H1 (cell line): ENCODE data around the gene TWSG1. TPM values are rescaled to one million over a fixed set of nuclear protein-coding genes. Genes with fewer than 3 reads are reported as not detected.

Experiments used
- CTCF ChIA-PET: fragments of 300-600 bp; sonication (Branson Sonifier 250); formaldehyde crosslinking; loops from one replicate; lab custom pipeline; 2021; ENCODE audit not compliant: partially characterized antibody; lab: Charles Lee
- POLR2A ChIA-PET: fragments of 300-600 bp; sonication (Branson Sonifier 250); formaldehyde crosslinking; loops from one replicate; lab custom pipeline; 2021; ENCODE audit warnings: inconsistent platforms; ENCODE audit not compliant: partially characterized antibody; lab: Charles Lee
- DNase-seq, 2 experiments: peaks; one replicate each; pipeline versions ENCODE4 v3.0.0 to v3.0.0-alpha.2; 2010 to 2022; ENCODE audit warnings: low spot score in 2 of 2, low read depth in 1 of 2, mixed read lengths in 1 of 2
- FAIRE-seq: peaks from 2 replicates; lab custom pipeline; 2011; peaks lifted over from hg19 to GRCh38; lab: Jason Lieb, UNC
- H2AFZ ChIP-seq: 2 replicates; pipeline ENCODE4 v1.8.1; 2012; ENCODE audit warnings: low read length, inconsistent platforms
- H2AK5ac ChIP-seq: 2 replicates; pipeline ENCODE4 v1.6.1; 2013; ENCODE audit warnings: low read depth, low read length
- H2BK120ac ChIP-seq: replicated peaks from 2 replicates; pipeline ENCODE3; 2013; ENCODE audit warnings: low read depth, low read length, inconsistent platforms
- H2BK12ac ChIP-seq: 2 replicates; pipeline ENCODE4 v1.6.1; 2013; ENCODE audit warnings: low read depth, low read length
- H2BK15ac ChIP-seq: 2 replicates; pipeline ENCODE4 v1.6.1; 2013; ENCODE audit warnings: low read length
- H2BK20ac ChIP-seq: 2 replicates; pipeline ENCODE4 v1.6.1; 2013; ENCODE audit warnings: low read length
- H2BK5ac ChIP-seq: 2 replicates; pipeline ENCODE4 v1.6.1; 2013; ENCODE audit warnings: low read depth, low read length
- H3K14ac ChIP-seq: 2 replicates; pipeline ENCODE4 v1.6.1; 2013; ENCODE audit warnings: inconsistent platforms; ENCODE audit not compliant: insufficient read length
- H3K18ac ChIP-seq: 2 replicates; pipeline ENCODE4 v1.6.1; 2013; ENCODE audit warnings: low read length; ENCODE audit errors: extremely low read depth
- H3K23ac ChIP-seq: 2 replicates; pipeline ENCODE4 v1.6.1; 2013; ENCODE audit warnings: inconsistent platforms; ENCODE audit not compliant: insufficient read length
- H3K23me2 ChIP-seq: 2 replicates; pipeline ENCODE4 v1.6.1; 2013; ENCODE audit warnings: low read depth, low read length
- H3K27ac ChIP-seq: 2 replicates; pipeline ENCODE4 v1.6.1; 2011; ENCODE audit warnings: low read depth, low read length, inconsistent platforms
- H3K27me3 ChIP-seq, 4 experiments: replicated peaks in 1 of 4; 1 replicate in 1 of 4; 2 replicates in 3 of 4; pipeline versions ENCODE4 v1.6.1 to v1.8.1; 2011 to 2013; ENCODE audit warnings: low read length in 3 of 4, mild to moderate bottlenecking in 3 of 4, inconsistent platforms in 2 of 4, mixed read lengths in 2 of 4, moderate library complexity in 1 of 4; ENCODE audit not compliant: control insufficient read depth in 3 of 4, insufficient read depth in 3 of 4; ENCODE audit errors: extremely low read depth in 1 of 4
- H3K36me3 ChIP-seq, 4 experiments: 2 replicates each; pipeline versions ENCODE4 v1.6.1 to v1.8.1; 2011 to 2013; ENCODE audit warnings: mild to moderate bottlenecking in 4 of 4, low read length in 3 of 4, moderate library complexity in 2 of 4, control low read depth in 1 of 4, inconsistent platforms in 1 of 4; ENCODE audit not compliant: insufficient read depth in 4 of 4, control insufficient read depth in 2 of 4
- H3K4ac ChIP-seq: replicated peaks from 2 replicates; pipeline ENCODE3; 2013; ENCODE audit warnings: low read length, low read depth, mixed read lengths, inconsistent platforms; ENCODE audit not compliant: insufficient read length
- H3K4me1 ChIP-seq, 4 experiments: replicated peaks in 1 of 4; 1 replicate in 1 of 4; 2 replicates in 3 of 4; pipeline versions ENCODE4 v1.6.1 to v1.8.1; 2011 to 2013; ENCODE audit warnings: low read length in 3 of 4, inconsistent platforms in 2 of 4, mixed read lengths in 1 of 4; ENCODE audit not compliant: insufficient read depth in 4 of 4, control insufficient read depth in 3 of 4
- H3K4me2 ChIP-seq, 2 experiments: 2 replicates each; pipeline versions ENCODE4 v1.6.1 to v1.8.1; 2011 to 2013; ENCODE audit warnings: low read depth in 2 of 2, low read length in 2 of 2, control low read depth in 1 of 2, inconsistent platforms in 1 of 2, mild to moderate bottlenecking in 1 of 2; ENCODE audit not compliant: insufficient read depth in 1 of 2
- H3K4me3 ChIP-seq, 4 experiments: fragments of 200-600, 300-600 bp in 1 of 4; sonication (generic), shearing (Covaris generic), sonication (Bioruptor Twin) in 1 of 4; 2 replicates each; pipeline versions ENCODE4 v1.5.1 to v1.8.1; 2011 to 2016; ENCODE audit warnings: low read length in 4 of 4, low read depth in 3 of 4, control low read depth in 2 of 4, inconsistent platforms in 2 of 4, mild to moderate bottlenecking in 2 of 4, mixed read lengths in 1 of 4, moderate library complexity in 1 of 4; ENCODE audit not compliant: insufficient read depth in 2 of 4; ENCODE audit errors: extremely low read depth in 1 of 4
- H3K56ac ChIP-seq: replicated peaks from 2 replicates; pipeline ENCODE3; 2013; ENCODE audit warnings: low read depth, mild to moderate bottlenecking, mixed read lengths, low read length, inconsistent platforms; ENCODE audit not compliant: insufficient read length
- H3K79me1 ChIP-seq: 2 replicates; pipeline ENCODE4 v1.6.1; 2013; ENCODE audit warnings: low read depth, low read length, control low read depth
- H3K79me2 ChIP-seq, 2 experiments: 2 replicates each; pipeline versions ENCODE4 v1.6.1 to v1.8.1; 2012 to 2013; ENCODE audit warnings: low read length in 2 of 2, mild to moderate bottlenecking in 2 of 2, inconsistent platforms in 1 of 2; ENCODE audit not compliant: insufficient read depth in 2 of 2, control insufficient read depth in 1 of 2
- H3K9ac ChIP-seq, 4 experiments: replicated peaks in 1 of 4; 1 replicate in 1 of 4; 2 replicates in 3 of 4; pipeline versions ENCODE4 v1.6.1 to v1.8.1; 2011 to 2013; ENCODE audit warnings: low read depth in 3 of 4, low read length in 3 of 4, control low read depth in 2 of 4, mild to moderate bottlenecking in 2 of 4, moderate library complexity in 2 of 4, inconsistent platforms in 1 of 4; ENCODE audit errors: extremely low read depth in 1 of 4
- H3K9me3 ChIP-seq, 2 experiments: 2 replicates each; pipeline versions ENCODE4 v1.6.1 to v1.8.1; 2012 to 2013; ENCODE audit warnings: mild to moderate bottlenecking in 2 of 2, moderate library complexity in 2 of 2, control low read depth in 1 of 2, inconsistent platforms in 1 of 2, low read depth in 1 of 2, low read length in 1 of 2, mixed read lengths in 1 of 2; ENCODE audit not compliant: insufficient read depth in 2 of 2
- H4K20me1 ChIP-seq, 2 experiments: replicated peaks in 1 of 2; 2 replicates each; pipeline versions ENCODE3 to v1.8.1; 2011 to 2013; ENCODE audit warnings: inconsistent platforms in 2 of 2, low read length in 2 of 2, mild to moderate bottlenecking in 1 of 2; ENCODE audit not compliant: insufficient read depth in 2 of 2, control insufficient read depth in 1 of 2
- H4K5ac ChIP-seq: 2 replicates; pipeline ENCODE4 v1.6.1; 2013; ENCODE audit warnings: low read length, low read depth, mixed read lengths, inconsistent platforms; ENCODE audit not compliant: insufficient read length
- H4K8ac ChIP-seq: 2 replicates; pipeline ENCODE4 v1.8.0; 2013; ENCODE audit warnings: mild to moderate bottlenecking, moderate library complexity, low read length, inconsistent platforms; ENCODE audit not compliant: insufficient read depth; ENCODE audit errors: extremely low read depth
- H4K91ac ChIP-seq: replicated peaks from 2 replicates; pipeline ENCODE3; 2013; ENCODE audit warnings: low read length, mixed read lengths, inconsistent platforms; ENCODE audit not compliant: insufficient read length
- CBX8 ChIP-seq: fragments of 300-800, 300-1000 bp; sonication (generic); IDR thresholded peaks from 2 replicates; pipeline ENCODE4 v1.7.1; 2016; ENCODE audit warnings: low read depth, low read length, borderline replicate concordance
- CEBPB ChIP-seq: IDR thresholded peaks from 2 replicates; pipeline ENCODE4 v1.6.1; 2012; ENCODE audit warnings: low read depth, low read length
- CTBP2 ChIP-seq: IDR thresholded peaks from 2 replicates; pipeline ENCODE4 v1.7.0; 2011; ENCODE audit warnings: borderline replicate concordance, mild to moderate bottlenecking, moderate library complexity, mixed read lengths, low read length; ENCODE audit not compliant: insufficient read depth, insufficient read length
- EGR1 ChIP-seq: IDR thresholded peaks from 2 replicates; pipeline ENCODE4 v1.6.1; 2011; ENCODE audit warnings: low read depth, low read length, borderline replicate concordance
- JUND ChIP-seq: IDR thresholded peaks from 2 replicates; pipeline ENCODE4 v1.6.1; 2011; ENCODE audit warnings: mild to moderate bottlenecking, improper control_type of control experiment, low read length
- MAX ChIP-seq: IDR thresholded peaks from 2 replicates; pipeline ENCODE4 v1.6.1; 2012; ENCODE audit warnings: inconsistent platforms
- RBBP5 ChIP-seq: IDR thresholded peaks from 2 replicates; pipeline ENCODE4 v1.7.1; 2012; ENCODE audit warnings: low read depth, mild to moderate bottlenecking, inconsistent platforms, low read length, moderate library complexity, borderline replicate concordance
- RXRA ChIP-seq: IDR thresholded peaks from 2 replicates; pipeline ENCODE4 v1.6.1; 2011; ENCODE audit warnings: low read depth, mild to moderate bottlenecking, low read length, moderate library complexity; ENCODE audit not compliant: insufficient read depth
- SIRT6 ChIP-seq: IDR thresholded peaks from one replicate; pipeline ENCODE4 v1.7.1; 2012; ENCODE audit warnings: low read length, inconsistent platforms
- SP4 ChIP-seq: IDR thresholded peaks from 2 replicates; pipeline ENCODE4 v1.6.1; 2012; ENCODE audit warnings: low read length, inconsistent platforms
- TAF7 ChIP-seq: optimal IDR thresholded peaks from 2 replicates; pipeline ENCODE3; 2011; ENCODE audit warnings: low read depth, mild to moderate bottlenecking, inconsistent platforms, low read length, moderate library complexity, borderline replicate concordance
- TBP ChIP-seq: IDR thresholded peaks from 2 replicates; pipeline ENCODE4 v1.6.1; 2011; ENCODE audit warnings: low read depth, low read length, improper control_type of control experiment
- TEAD4 ChIP-seq: IDR thresholded peaks from 2 replicates; pipeline ENCODE4 v1.6.1; 2012; ENCODE audit warnings: low read depth, low read length, inconsistent platforms, mixed read lengths
- USF2 ChIP-seq: IDR thresholded peaks from 2 replicates; pipeline ENCODE4 v1.6.1; 2011; ENCODE audit warnings: low read length, improper control_type of control experiment
- WGBS, 2 experiments: shearing (Covaris generic) in 1 of 2; methylation state at CpG; one replicate each; pipeline versions ENCODE4 v1.1.6 to v1.1.7; 2013 to 2015; ENCODE audit warnings: low lambda C conversion rate in 2 of 2, mixed read lengths in 2 of 2, inconsistent platforms in 1 of 2, low coverage in 1 of 2, missing lambda C conversion rate in 1 of 2; ENCODE audit not compliant: insufficient replicate concordance in 2 of 2, insufficient coverage in 1 of 2, insufficient read length in 1 of 2; ENCODE audit errors: extremely low coverage in 1 of 2, missing lambda C conversion rate in 1 of 2; 5-methylcytosine and 5-hydroxymethylcytosine counted together
- polyA plus RNA-seq, 7 experiments: library from polyadenylated mRNA; depleted of rRNA in 3 of 7; stranded (reverse) in 5 of 7; unstranded in 2 of 7; fragments of >200 nt in 5 of 7; fragments of 200-250 nt in 2 of 7; gene quantifications; 1 replicate in 5 of 7; 2 replicates in 1 of 7; 4 replicates in 1 of 7; pipeline versions ENCODE4 v1.2.1 to v1.2.3, GENCODE V29; 2011 to 2013; ENCODE audit warnings: missing spikeins in 2 of 7, mixed read lengths in 2 of 7
- total RNA-seq: library from RNA; stranded (reverse); fragmentation: NEBNext Ultra II Directional; extraction: Animal tissue kit (Norgen Biotek cat#: 25700); gene quantifications from 2 replicates; pipeline ENCODE4 v1.2.1, GENCODE V29; 2021

Gene TWSG1
- total and polyA plus RNA-seq, 2 of the 8 experiments (the other 6 are each of a cell fraction or from before 2014, with no cell fraction given) = 11.8 to 19.8 TPM

- H3K4me1 ChIP-seq = no peaks in the 10 kb centered on the region
- no peaks in the 10 kb centered on the region for H3K23me2 ChIP-seq
- no peak overlapping the region for H4K91ac ChIP-seq
- H3K79me2 ChIP-seq = no peaks in the 10 kb centered on the region
- H3K14ac ChIP-seq = no peak overlapping the region
- no peak overlapping the region for H3K9ac ChIP-seq
- no peak overlapping the region for H3K18ac ChIP-seq
- 90% methylated on average over 7 of the region's 7 CpGs; no CpG with 5 or more reads in 1 of the 2 experiments for WGBS, 2 experiments
- H3K36me3 ChIP-seq = peaks cover 0 to 4% (median 0%) of the 10 kb centered on the region in 4 experiments; a peak in 2 of 8 replicates
- no peaks in the 10 kb centered on the region for H4K20me1 ChIP-seq
- H3K27ac ChIP-seq = no peak overlapping the region
- H2BK120ac ChIP-seq = no peak overlapping the region
- ChIA-PET CTCF (interaction anchor here (1.3 kb wide), 1 partner anchor 9 kb away, joined by 5 read pairs; no protein-coding TSS in a partner anchor), POLR2A (no interaction called here)
- H2BK20ac ChIP-seq = no peak overlapping the region
- H3K56ac ChIP-seq = no peak overlapping the region
- H2BK15ac ChIP-seq = no peak overlapping the region
- no peak overlapping the region for H2AK5ac ChIP-seq
- H3K4me3 ChIP-seq = no peak overlapping the region
- no peaks in the 10 kb centered on the region for H3K27me3 ChIP-seq
- H2BK5ac ChIP-seq = no peak overlapping the region
- no peak overlapping the region for H2BK12ac ChIP-seq
- H4K5ac ChIP-seq = no peak overlapping the region
- no peak overlapping the region for H3K4me2 ChIP-seq
- H2AFZ ChIP-seq = no peak overlapping the region
- FAIRE-seq (no peak), DNase-seq (no peak)
- no peaks in the 10 kb centered on the region for H3K79me1 ChIP-seq
- no peak overlapping the region for H4K8ac ChIP-seq
- H3K23ac ChIP-seq = no peak overlapping the region
- H3K9me3 ChIP-seq = peaks cover 7 to 10% of the 10 kb centered on the region in 2 experiments
- no peak overlapping the region for H3K4ac ChIP-seq
- TF ChIP-seq CTBP2 (no peak), TEAD4 (no peak), JUND (no peak), TAF7 (no peak), SP4 (no peak), RBBP5 (no peak), EGR1 (no peak), USF2 (no peak), RXRA (no peak), TBP (no peak), CBX8 (no peak), SIRT6 (no peak), MAX (no peak), CEBPB (no peak)
These were observed 47.5 kb upstream of the TWSG1 start for GRCh38 chr18:9287036-9287435.
